Cardiac muscle cell (in vitro differentiated cells and primary cell): Measurements from ENCODE around the gene RNPC3. TPM values are rescaled to one million over a fixed set of nuclear protein-coding genes. Genes with fewer than 3 reads are reported as not detected.
A peak's percentile ranks its signal among the peaks of the same experiment; 100 is the strongest.

Experiments used
- DNase-seq, 2 donors: peaks; one replicate each; pipeline versions ENCODE4 v3.0.0 to v3.0.0-alpha.2; 2010 to 2017; ENCODE audit warnings: low read depth in 1 of 2, low spot score in 1 of 2
- H3K27ac ChIP-seq: fragments of 200-600 bp; sonication (generic); 2 replicates; pipeline ENCODE4 v1.5.1; 2016
- H3K27me3 ChIP-seq: fragments of 200-600 bp; sonication (generic); 2 replicates; pipeline ENCODE4 v1.6.0; 2016; ENCODE audit warnings: control low read depth
- H3K36me3 ChIP-seq: fragments of 200-600 bp; sonication (generic); 2 replicates; pipeline ENCODE4 v1.5.1; 2016; ENCODE audit warnings: control low read depth
- H3K4me1 ChIP-seq: fragments of 200-600 bp; sonication (generic); 2 replicates; pipeline ENCODE4 v1.8.1; 2017; ENCODE audit warnings: low read depth, mild to moderate bottlenecking, mixed run types
- H3K4me3 ChIP-seq: fragments of 200-600 bp; sonication (generic); 2 replicates; pipeline ENCODE4 v1.5.1; 2016; ENCODE audit warnings: mild to moderate bottlenecking
- H3K9me3 ChIP-seq: fragments of 200-600 bp; sonication (generic); 2 replicates; pipeline ENCODE4 v1.5.1; 2017; ENCODE audit warnings: low read depth, mild to moderate bottlenecking, control low read depth
- polyA plus RNA-seq: library from polyadenylated mRNA; unstranded; fragments of >200 nt; fragmentation: Nextera tagmentation; extraction: Ambion mirVana; gene quantifications from 2 replicates; pipeline ENCODE4 v1.2.1, GENCODE V29; 2016
- total RNA-seq: library from RNA; depleted of rRNA; stranded (reverse); fragments of >200 nt; gene quantifications from 2 replicates; pipeline ENCODE4 v1.2.3, GENCODE V29; 2016
- TF ChIP-seq, protein P1 (sequence below): IDR thresholded peaks from 2 replicates; pipeline ENCODE4 v1.5.1; 2012; ENCODE audit warnings: low read depth, mild to moderate bottlenecking, low read length

The RNPC3 gene, protein sequence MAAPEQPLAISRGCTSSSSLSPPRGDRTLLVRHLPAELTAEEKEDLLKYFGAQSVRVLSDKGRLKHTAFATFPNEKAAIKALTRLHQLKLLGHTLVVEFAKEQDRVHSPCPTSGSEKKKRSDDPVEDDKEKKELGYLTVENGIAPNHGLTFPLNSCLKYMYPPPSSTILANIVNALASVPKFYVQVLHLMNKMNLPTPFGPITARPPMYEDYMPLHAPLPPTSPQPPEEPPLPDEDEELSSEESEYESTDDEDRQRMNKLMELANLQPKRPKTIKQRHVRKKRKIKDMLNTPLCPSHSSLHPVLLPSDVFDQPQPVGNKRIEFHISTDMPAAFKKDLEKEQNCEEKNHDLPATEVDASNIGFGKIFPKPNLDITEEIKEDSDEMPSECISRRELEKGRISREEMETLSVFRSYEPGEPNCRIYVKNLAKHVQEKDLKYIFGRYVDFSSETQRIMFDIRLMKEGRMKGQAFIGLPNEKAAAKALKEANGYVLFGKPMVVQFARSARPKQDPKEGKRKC
- total RNA-seq (27.2 and 69.6 TPM in 2 replicates), polyA plus RNA-seq (84.1 and 116 TPM in 2 replicates)

GRCh38 chr1:103525607-103526507 lies at the start of gene RNPC3:
Gene RNPC3, plus strand, starts transcription at chr1:103525699. Its CDS starts 372 bp downstream, at chr1:103526071.
- no peaks in the 10 kb centered on the region for H3K36me3 ChIP-seq
- no peaks in the 10 kb centered on the region for H3K9me3 ChIP-seq
- TF ChIP-seq, protein P1, sequence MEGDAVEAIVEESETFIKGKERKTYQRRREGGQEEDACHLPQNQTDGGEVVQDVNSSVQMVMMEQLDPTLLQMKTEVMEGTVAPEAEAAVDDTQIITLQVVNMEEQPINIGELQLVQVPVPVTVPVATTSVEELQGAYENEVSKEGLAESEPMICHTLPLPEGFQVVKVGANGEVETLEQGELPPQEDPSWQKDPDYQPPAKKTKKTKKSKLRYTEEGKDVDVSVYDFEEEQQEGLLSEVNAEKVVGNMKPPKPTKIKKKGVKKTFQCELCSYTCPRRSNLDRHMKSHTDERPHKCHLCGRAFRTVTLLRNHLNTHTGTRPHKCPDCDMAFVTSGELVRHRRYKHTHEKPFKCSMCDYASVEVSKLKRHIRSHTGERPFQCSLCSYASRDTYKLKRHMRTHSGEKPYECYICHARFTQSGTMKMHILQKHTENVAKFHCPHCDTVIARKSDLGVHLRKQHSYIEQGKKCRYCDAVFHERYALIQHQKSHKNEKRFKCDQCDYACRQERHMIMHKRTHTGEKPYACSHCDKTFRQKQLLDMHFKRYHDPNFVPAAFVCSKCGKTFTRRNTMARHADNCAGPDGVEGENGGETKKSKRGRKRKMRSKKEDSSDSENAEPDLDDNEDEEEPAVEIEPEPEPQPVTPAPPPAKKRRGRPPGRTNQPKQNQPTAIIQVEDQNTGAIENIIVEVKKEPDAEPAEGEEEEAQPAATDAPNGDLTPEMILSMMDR, result no peak
- no peaks in the 10 kb centered on the region for H3K27me3 ChIP-seq
- peaks cover 11% of the 10 kb centered on the region for H3K4me1 ChIP-seq
- H3K4me3 ChIP-seq, result peak within 1 kb of the TSS; percentile 86
- DNase-seq, result peak; percentile 91 to 93
- H3K27ac ChIP-seq, result peak within 1 kb of the TSS; percentile 98

DNA sequence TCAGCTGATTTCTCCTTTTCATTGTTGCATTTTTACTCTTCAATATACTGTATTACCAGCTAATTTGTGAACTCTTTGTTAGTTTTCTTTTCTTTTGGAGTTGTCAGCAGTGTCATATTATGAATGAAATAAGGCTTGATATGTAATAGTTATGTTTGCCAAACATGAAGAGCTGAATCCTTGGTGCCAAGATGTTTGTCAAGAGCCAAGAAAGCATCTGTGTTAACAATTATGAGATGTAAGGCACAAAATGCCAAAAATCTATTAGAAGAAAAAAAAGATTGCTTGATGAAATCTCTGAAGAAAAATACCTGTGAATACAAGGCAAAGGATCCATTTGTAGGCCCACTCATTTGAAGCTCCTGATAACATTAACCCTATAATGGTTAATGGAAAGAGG lies 48.4 kb upstream of the RNPC3 start:
- TF ChIP-seq, protein P1, result no peak

GRCh38 chr1:103489935-103490334 lies 35.6 kb upstream of the RNPC3 start:
- no peak for DNase-seq
- Histone ChIP-seq H3K27me3 (no peaks in the 10 kb centered on the region), H3K4me3 (no peak overlapping the region), H3K27ac (no peak overlapping the region), H3K36me3 (no peaks in the 10 kb centered on the region), H3K4me1 (no peaks in the 10 kb centered on the region), H3K9me3 (no peaks in the 10 kb centered on the region)
- TF ChIP-seq, protein P1, result no peak

More for the DNA sequence above, 48.4 kb upstream of the RNPC3 start:
- Histone ChIP-seq H3K4me1 (no peaks in the 10 kb centered on the region), H3K4me3 (no peak overlapping the region), H3K36me3 (no peaks in the 10 kb centered on the region), H3K9me3 (no peaks in the 10 kb centered on the region), H3K27me3 (no peaks in the 10 kb centered on the region), H3K27ac (no peak overlapping the region)
- no peak for DNase-seq

DNA sequence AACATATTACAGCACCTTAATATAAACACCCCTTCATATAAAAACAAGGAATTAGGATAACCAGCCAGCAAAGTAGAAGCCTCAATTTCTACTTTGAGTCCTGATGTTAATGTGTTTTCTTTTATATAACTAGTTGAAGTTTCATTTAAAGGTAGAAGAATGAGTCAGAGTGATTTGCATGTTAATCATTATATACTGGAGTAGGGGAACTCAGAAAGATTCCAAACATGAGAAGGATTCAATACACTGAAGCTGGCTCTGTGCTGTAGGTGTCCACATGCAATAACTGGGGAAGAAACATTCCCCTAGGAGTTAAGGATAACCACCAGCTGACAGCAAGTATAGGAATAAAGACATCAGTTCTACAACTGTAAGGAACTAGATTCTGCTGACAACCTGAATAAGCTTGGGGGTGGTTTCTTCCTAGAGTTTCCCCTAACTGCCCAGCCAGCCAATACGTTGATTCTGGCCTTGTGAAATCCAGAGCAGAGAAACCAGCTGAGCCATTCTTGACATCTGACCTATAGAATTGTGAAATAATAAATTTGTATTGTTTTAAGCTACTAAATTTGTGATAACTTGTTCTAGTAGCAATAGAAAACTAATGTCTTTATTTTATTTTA lies 33.4 kb upstream of the RNPC3 start:
- Histone ChIP-seq H3K36me3 (no peaks in the 10 kb centered on the region), H3K27ac (no peak overlapping the region), H3K9me3 (no peaks in the 10 kb centered on the region), H3K27me3 (no peaks in the 10 kb centered on the region), H3K4me1 (no peaks in the 10 kb centered on the region), H3K4me3 (no peak overlapping the region)
- DNase-seq, result no peak
- TF ChIP-seq, protein P1, result no peak

- TF ChIP-seq, protein P1, result no peak
- Histone ChIP-seq H3K36me3 (no peaks in the 10 kb centered on the region), H3K4me1 (no peaks in the 10 kb centered on the region), H3K27ac (no peak overlapping the region), H3K27me3 (no peaks in the 10 kb centered on the region), H3K9me3 (no peaks in the 10 kb centered on the region), H3K4me3 (no peak overlapping the region)
- DNase-seq, result peak in 1 of 2 donors; percentile 6
Measured at GRCh38 chr1:103496014-103496635, 29.4 kb upstream of the RNPC3 start.
